ENCODE data around the gene SNRNP200.

SNRNP200 gene

GRCh38 chr2:96345438-96345837 is 40.1 kb upstream of the SNRNP200 start:
- no peak for TF ChIP-seq ZFX (IDR thresholded peaks at IDR 0.05; ENCODE audit: borderline replicate concordance)
- TF ChIP-seq, protein P1, sequence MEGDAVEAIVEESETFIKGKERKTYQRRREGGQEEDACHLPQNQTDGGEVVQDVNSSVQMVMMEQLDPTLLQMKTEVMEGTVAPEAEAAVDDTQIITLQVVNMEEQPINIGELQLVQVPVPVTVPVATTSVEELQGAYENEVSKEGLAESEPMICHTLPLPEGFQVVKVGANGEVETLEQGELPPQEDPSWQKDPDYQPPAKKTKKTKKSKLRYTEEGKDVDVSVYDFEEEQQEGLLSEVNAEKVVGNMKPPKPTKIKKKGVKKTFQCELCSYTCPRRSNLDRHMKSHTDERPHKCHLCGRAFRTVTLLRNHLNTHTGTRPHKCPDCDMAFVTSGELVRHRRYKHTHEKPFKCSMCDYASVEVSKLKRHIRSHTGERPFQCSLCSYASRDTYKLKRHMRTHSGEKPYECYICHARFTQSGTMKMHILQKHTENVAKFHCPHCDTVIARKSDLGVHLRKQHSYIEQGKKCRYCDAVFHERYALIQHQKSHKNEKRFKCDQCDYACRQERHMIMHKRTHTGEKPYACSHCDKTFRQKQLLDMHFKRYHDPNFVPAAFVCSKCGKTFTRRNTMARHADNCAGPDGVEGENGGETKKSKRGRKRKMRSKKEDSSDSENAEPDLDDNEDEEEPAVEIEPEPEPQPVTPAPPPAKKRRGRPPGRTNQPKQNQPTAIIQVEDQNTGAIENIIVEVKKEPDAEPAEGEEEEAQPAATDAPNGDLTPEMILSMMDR (IDR thresholded peaks at IDR 0.05) = no peak
- H3K27ac ChIP-seq = no peak overlapping the region

DNA sequence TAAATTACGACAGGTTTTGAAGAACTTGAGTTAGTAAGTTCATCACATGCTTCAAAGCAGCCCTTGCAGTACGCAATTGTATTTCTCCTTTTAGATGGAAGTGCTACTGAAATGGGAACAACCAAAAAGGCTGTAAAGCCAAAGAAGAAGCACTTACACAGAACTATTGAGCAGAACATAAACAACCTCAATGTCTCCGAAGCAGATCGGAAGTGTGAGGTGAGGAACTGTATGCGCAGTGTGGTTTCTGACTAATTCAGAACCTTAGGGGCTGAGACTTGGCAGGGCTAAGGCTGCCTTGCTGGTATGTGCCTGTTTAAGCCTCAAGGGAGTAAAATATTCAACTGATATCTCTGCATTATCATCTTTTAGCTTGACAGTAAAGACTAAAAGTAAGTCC is 38.7 kb upstream of the SNRNP200 start:
- TF ChIP-seq, protein P1 (IDR thresholded peaks at IDR 0.05) = no peak
- no peak for TF ChIP-seq ZFX (IDR thresholded peaks at IDR 0.05; ENCODE audit: borderline replicate concordance)
- no peak overlapping the region for H3K27ac ChIP-seq

DNA sequence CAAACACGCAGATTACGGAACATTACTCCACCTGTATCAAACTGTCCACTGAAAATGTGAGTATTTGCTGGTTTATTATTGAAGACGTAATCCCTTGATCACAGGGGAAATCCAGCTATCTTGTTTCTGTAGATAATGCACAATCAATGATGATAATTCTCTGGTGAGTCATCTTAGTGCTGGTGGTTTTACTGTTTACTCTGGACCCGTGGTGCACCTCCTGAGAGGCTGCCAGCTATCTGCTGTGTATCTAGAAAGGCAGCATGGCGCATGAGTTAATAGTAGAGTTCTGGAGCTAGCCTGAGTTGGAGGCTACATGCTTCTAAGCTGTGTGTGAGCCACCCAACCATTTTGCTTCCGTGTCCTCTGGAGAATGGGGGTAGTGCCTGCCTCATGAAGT is 36.7 kb upstream of the SNRNP200 start:
- TF ChIP-seq ZFX (IDR thresholded peaks at IDR 0.05; ENCODE audit: borderline replicate concordance) = no peak
- TF ChIP-seq, protein P1 (IDR thresholded peaks at IDR 0.05) = no peak
- no peak overlapping the region for H3K27ac ChIP-seq

DNA sequence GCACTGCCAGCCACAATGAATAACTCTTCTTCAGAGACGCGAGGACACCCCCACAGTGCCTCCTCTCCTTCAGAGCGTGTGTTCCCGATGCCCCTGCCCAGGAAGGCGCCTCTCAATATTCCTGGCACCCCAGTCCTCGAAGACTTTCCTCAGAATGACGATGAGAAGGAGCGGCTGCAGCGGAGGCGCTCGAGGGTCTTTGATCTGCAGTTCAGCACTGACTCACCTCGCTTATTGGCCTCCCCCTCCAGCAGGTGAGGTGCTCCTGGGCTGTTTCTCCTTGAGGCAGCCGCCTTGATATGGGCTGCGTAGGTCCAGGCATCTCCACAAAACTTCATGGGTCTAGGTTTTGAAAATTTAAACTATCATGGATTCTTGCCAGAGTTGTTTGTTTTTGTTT is 36.3 kb upstream of the SNRNP200 start:
- H3K27ac ChIP-seq = no peak overlapping the region
- no peak for TF ChIP-seq ZFX (IDR thresholded peaks at IDR 0.05; ENCODE audit: borderline replicate concordance)
- TF ChIP-seq, protein P1 (IDR thresholded peaks at IDR 0.05) = no peak

DNA sequence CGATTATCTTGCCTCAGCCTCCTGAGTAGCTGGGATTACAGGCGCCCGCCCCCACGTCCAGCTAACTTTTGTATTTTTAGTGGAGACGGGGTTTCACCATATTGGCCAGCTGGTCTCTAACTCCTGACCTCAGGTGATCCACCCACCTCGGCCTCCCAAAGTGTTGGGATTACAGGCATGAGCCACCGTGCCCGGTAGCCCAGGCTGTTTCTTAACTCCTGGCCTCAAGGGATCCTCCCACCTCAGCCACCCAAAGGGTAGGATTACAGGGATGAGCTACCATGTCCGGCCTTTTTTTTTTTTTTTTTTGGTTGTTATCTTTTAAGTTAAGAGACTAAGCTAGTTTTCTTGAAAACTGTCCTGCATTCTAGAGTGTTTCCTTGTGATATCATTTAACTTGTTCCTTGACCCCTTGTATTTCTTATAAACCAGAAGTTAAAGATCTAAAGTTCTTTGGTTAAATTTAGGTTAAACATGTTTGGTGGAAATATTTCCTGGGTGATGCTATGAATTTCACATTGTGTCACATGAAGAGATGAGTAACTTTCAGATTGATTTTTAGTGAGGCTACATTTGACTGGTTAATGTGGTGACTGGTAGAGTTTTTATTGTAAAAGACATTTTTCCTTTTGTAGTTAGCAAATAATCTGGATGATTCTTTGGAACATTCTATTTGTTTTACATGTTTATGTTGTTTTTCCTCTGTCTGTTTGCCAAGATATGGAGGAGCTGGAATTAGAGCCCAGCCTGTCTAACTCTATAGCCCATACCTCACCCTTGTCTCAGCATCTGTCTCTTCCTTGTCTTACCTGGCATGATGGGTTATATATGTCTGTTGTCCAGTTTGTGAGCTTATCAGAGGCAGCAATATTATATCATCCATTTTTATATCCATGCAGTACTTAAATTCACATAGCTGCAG is 35.4 kb upstream of the SNRNP200 start:
- H3K27ac ChIP-seq = peak overlapping the region; percentile 28; the same call in 1 of the 2 replicates
- TF ChIP-seq, protein P1 (IDR thresholded peaks at IDR 0.05) = no peak
- TF ChIP-seq ZFX (IDR thresholded peaks at IDR 0.05; ENCODE audit: borderline replicate concordance) = no peak

GRCh38 chr2:96336873-96337272 is 31.5 kb upstream of the SNRNP200 start:
- peak overlapping the region; percentile 98 for H3K27ac ChIP-seq
- no peak for TF ChIP-seq ZFX (IDR thresholded peaks at IDR 0.05; ENCODE audit: borderline replicate concordance)
- TF ChIP-seq, protein P1 (IDR thresholded peaks at IDR 0.05) = no peak

DNA sequence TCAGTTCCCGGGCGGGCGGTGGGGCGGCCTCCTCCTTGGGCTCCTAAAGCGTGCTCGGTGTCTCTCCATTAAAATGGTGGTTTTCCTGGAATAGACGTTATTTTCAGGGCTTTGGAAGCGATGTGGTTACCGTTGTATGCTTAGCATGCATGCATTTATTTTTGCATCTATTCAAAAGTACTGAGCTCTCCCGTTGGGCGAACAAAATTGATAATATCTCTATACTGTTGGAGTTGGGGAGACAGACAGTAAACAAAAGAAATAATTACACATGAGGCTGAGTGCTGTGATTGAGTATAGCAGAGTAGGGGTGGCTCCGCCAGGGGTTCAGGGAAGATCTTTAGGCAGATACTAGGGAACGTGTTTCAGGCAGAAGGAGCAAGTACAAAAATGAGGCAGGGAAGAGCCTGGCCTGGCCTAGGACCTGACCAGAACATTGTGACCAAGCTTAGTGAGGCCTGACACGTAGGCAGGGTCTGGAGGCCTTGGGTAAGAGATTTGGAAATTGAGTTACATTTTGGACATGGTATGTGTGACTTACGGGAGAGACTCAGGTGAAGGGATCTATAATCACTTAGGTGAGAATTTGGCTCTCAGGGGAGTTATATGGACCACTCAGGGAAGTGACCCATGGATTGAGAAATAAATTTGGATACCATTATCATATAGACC is 30.9 kb upstream of the SNRNP200 start:
- no peak for TF ChIP-seq ZFX (IDR thresholded peaks at IDR 0.05; ENCODE audit: borderline replicate concordance)
- TF ChIP-seq, protein P1 (IDR thresholded peaks at IDR 0.05) = no peak
- H3K27ac ChIP-seq = peak overlapping the region; percentile 98

Measured in 22Rv1 (cell line).